SJSA1 (cell line): ENCODE results near the gene RABGAP1L. TPM values are rescaled to one million over a fixed set of nuclear protein-coding genes. Genes with fewer than 3 reads are reported as not detected.
"Not testable (repeated sequence)": the region's sequence is repeated elsewhere in the genome, so short reads cannot be mapped to it uniquely, and the experiment has no call there.

Experiments used
- DNase-seq, 2 experiments: peaks; one replicate each; pipeline ENCODE4 v3.0.0-alpha.2; 2015 to 2020; ENCODE audit warnings: low spot score in 2 of 2, low read depth in 1 of 2
- H3K27ac ChIP-seq: fragments of 250-450 bp; sonication (Bioruptor Pico); 2 replicates; pipeline ENCODE4 v1.5.1; 2020; ENCODE audit warnings: mild to moderate bottlenecking, moderate library complexity
- H3K27me3 ChIP-seq: fragments of 250-450 bp; sonication (Bioruptor Pico); replicated peaks from 2 replicates; pipeline ENCODE4 v1.5.1; 2020; ENCODE audit warnings: mild to moderate bottlenecking, moderate library complexity
- H3K36me3 ChIP-seq: fragments of 250-450 bp; sonication (Bioruptor Pico); 2 replicates; pipeline ENCODE4 v1.5.1; 2020; ENCODE audit warnings: mild to moderate bottlenecking
- H3K4me1 ChIP-seq: fragments of 250-450 bp; sonication (Bioruptor Pico); replicated peaks from 2 replicates; pipeline ENCODE4 v1.6.1; 2021; ENCODE audit warnings: mild to moderate bottlenecking
- H3K4me3 ChIP-seq: fragments of 250-450 bp; sonication (Bioruptor Pico); 2 replicates; pipeline ENCODE4 v1.5.1; 2020; ENCODE audit warnings: mild to moderate bottlenecking
- H3K9me3 ChIP-seq: fragments of 250-450 bp; sonication (Bioruptor Pico); replicated peaks from 2 replicates; pipeline ENCODE4 v1.5.1; 2020; ENCODE audit warnings: mild to moderate bottlenecking
- total RNA-seq: library from RNA; depleted of rRNA; stranded (reverse); fragments of >200 nt; shearing (Covaris generic); gene quantifications from 2 replicates; pipeline ENCODE4 v1.2.3, GENCODE V29; 2014

Gene RABGAP1L
- total RNA-seq, 1 experiment from 2014 or later: 24.6 TPM

- no peaks in the 10 kb centered on the region; the same call in 1 of the 2 replicates for H3K36me3 ChIP-seq
- peaks cover 10% of the 10 kb centered on the region for H3K4me1 ChIP-seq
- H3K9me3 ChIP-seq: no peaks in the 10 kb centered on the region
- no peaks in the 10 kb centered on the region for H3K27me3 ChIP-seq
- DNase-seq: no peak
- H3K4me3 ChIP-seq: no peak overlapping the region
- no peak overlapping the region for H3K27ac ChIP-seq
These were observed 2.5 kb downstream of the RABGAP1L start for GRCh38 chr1:174161813-174162212.

DNA sequence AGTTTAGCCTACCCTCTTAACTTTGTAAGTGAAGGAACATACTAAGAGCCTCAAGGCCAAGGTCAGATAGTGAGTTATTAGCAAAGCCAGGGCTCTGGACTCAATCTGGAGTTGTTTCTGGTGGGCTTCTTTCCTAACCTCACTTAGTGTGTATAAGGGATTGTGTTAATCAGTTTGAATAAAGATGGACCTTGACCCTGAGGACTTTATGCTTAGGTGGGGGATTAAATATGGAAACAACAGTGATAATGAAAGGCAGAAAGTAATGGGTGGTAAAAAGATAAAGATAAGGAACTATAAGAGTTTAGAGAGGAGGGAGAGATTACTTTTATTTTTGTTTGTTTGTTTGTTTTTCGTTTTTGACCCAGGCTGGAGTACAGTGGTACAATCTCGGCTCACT is 5.5 kb downstream of the RABGAP1L start:
- H3K9me3 ChIP-seq: no peaks in the 10 kb centered on the region
- no peak for DNase-seq
- no peak overlapping the region for H3K27ac ChIP-seq
- H3K4me3 ChIP-seq: no peak overlapping the region
- H3K27me3 ChIP-seq: no peaks in the 10 kb centered on the region
- no peaks in the 10 kb centered on the region; the same call in 1 of the 2 replicates for H3K36me3 ChIP-seq
- H3K4me1 ChIP-seq: peaks cover 10% of the 10 kb centered on the region

DNA sequence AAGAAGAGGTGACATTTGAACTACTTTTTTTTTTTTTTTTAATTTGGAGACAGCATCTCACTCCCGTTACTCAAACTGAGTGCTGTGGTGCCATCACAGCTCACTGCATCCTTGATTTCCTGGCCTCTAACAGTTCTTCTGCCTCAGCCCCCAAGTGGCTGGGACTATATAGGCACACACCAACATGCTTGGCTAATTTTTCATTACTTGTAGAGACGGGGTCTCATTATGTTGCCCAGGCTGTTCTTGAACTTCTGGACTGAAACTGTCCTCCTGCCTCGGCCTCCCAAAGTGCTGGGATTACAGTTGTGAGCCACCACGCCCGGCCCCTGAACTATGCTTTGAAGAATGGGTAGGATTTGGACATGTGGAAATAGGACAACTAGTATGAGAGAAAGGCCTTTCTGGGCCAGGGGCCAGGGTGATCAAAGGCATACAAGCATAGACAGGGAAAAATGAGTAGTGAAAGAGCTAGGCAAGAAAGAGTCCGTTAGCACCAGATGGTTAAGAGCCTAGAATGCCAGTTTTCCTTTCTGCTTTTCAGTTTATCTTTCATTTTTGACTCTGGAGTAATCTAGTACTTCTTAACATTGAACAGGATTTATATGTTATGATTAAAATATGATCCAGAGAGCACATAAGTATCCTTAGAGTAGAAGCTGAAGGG is 6.3 kb downstream of the RABGAP1L start:
- Histone ChIP-seq H3K9me3 (no peaks in the 10 kb centered on the region), H3K27me3 (no peaks in the 10 kb centered on the region), H3K36me3 (no peaks in the 10 kb centered on the region), H3K27ac (no peak overlapping the region), H3K4me3 (no peak overlapping the region), H3K4me1 (peaks cover 2% of the 10 kb centered on the region)
- DNase-seq: no peak

DNA sequence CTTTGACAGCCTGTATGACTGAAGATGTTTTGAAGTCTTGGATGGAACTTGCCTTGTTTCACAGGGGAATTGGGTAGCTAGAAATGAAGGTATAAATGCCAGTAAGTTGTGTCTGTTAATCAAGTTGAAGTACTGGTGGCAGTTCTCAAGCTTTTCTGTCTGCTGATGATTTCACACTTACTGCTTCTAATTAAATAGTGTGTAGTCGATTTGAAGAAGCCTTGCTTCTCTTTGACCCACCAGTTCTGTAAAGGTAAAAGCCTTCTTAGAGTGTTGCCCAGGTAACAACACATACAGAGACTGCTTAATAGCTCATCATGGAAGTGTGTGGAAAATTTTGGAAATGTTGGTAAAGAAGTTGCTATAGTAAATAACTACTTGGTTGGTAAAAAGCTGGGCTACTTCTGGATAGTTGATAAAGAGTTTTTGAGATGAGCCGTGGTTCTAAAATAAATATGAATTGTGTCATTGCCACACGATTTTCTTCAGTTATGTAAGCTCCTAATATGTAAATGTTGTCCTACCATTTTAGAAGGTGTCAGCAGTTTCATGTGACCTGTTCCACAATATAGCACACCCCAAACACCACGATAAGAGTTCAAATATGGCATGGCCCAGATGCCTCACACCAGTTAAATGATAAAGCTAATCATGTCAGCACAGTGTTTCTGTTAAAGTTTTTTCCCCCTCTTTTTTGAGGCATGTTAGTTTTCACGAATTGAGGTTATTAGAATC is 7.4 kb downstream of the RABGAP1L start:
- Histone ChIP-seq H3K27me3 (no peaks in the 10 kb centered on the region), H3K4me3 (no peak overlapping the region), H3K4me1 (no peaks in the 10 kb centered on the region), H3K27ac (no peak overlapping the region), H3K9me3 (no peaks in the 10 kb centered on the region), H3K36me3 (no peaks in the 10 kb centered on the region)
- no peak for DNase-seq

DNA sequence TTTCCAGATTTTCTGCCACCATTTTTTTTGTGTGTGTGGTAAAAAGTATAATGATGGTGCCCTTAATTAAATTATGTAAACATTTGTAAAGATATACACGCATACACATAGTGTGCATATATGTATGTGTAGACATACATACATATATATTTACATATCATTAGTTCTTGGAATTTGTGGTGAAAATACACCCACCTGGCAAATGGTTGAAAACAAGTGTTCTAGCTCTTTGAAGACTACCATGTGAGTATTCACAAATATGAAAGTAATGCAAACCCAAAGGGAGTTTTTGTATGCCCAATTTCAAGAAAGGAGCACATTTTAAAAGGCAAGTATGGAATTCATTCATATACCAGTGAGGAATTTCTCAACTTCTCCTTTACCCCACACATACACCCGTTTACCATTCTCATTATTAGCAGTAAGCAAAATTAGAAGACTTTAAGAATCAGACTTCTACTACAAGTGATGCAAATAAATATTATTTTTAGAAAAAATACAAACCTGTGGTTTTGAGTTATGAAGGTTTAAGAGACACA is 8.0 kb downstream of the RABGAP1L start:
- no peaks in the 10 kb centered on the region for H3K4me1 ChIP-seq
- no peaks in the 10 kb centered on the region for H3K27me3 ChIP-seq
- no peaks in the 10 kb centered on the region for H3K36me3 ChIP-seq
- no peak for DNase-seq
- H3K4me3 ChIP-seq: no peak overlapping the region
- H3K27ac ChIP-seq: no peak overlapping the region
- H3K9me3 ChIP-seq: no peaks in the 10 kb centered on the region

DNA sequence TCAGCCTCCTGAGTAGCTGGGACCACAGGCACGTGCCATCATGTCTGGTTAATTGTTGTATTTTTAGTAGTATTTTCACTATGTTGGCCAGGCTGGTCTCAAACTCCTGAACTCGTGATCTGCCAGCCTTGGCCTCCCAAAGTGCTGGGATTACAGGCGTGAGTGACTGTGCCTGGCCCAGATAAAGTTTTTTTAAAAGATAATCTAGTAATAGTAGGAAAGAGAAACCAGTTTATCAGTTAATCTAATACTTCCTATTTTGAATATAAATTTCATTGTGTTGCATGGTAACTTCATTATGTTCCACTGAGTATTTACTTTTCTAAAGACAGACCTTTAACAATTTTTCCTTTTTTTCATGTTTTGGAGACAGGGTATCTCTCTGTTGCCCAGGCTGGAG is 10.0 kb downstream of the RABGAP1L start:
- Histone ChIP-seq H3K4me1 (no peaks in the 10 kb centered on the region), H3K27ac (no peak overlapping the region), H3K36me3 (no peaks in the 10 kb centered on the region), H3K9me3 (no peaks in the 10 kb centered on the region), H3K4me3 (no peak overlapping the region), H3K27me3 (no peaks in the 10 kb centered on the region)
- no peak for DNase-seq

- Histone ChIP-seq H3K4me3 (no peak overlapping the region), H3K9me3 (no peaks in the 10 kb centered on the region), H3K4me1 (no peaks in the 10 kb centered on the region), H3K27me3 (no peaks in the 10 kb centered on the region), H3K36me3 (no peaks in the 10 kb centered on the region), H3K27ac (no peak overlapping the region)
- no peak for DNase-seq
These were observed 11.8 kb downstream of the RABGAP1L start for GRCh38 chr1:174171073-174171472.

GRCh38 chr1:174174461-174175329 is 15.4 kb downstream of the RABGAP1L start:
- Histone ChIP-seq H3K9me3 (no peaks in the 10 kb centered on the region), H3K4me3 (no peak overlapping the region), H3K36me3 (no peaks in the 10 kb centered on the region), H3K27me3 (no peaks in the 10 kb centered on the region), H3K4me1 (no peaks in the 10 kb centered on the region), H3K27ac (no peak overlapping the region)
- no peak for DNase-seq

DNA sequence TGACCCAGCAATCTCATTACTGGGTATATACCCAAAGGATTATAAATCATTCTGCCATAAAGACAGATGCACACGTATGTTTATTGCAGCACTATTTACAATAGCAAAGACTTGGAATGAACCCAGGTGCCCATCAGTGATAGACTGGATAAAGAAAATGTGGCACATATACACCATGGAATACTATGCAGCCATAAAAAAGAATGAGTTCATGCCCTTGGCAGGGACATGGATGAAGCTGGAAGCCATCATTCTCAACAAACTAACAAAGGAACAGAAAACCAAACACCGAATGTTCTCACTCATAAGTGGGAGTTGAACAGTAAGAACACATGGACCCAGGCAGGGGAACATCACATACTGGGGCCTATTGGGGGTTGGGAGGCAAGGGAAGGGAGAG is 19.1 kb downstream of the RABGAP1L start:
- not testable (repeated sequence) for H3K4me3 ChIP-seq, H3K4me1 ChIP-seq

GRCh38 chr1:174189428-174190062 is 30.2 kb downstream of the RABGAP1L start:
- no peaks in the 10 kb centered on the region for H3K36me3 ChIP-seq
- H3K9me3 ChIP-seq: 0 out of 2 replicates have a peak, but pooled peaks cover 2% of the 10 kb centered on the region
- DNase-seq: no peak

More for the DNA sequence above, 19.1 kb downstream of the RABGAP1L start:
- H3K27me3 ChIP-seq, DNase-seq, H3K27ac ChIP-seq, H3K9me3 ChIP-seq, H3K36me3 ChIP-seq: not testable (repeated sequence)

GRCh38 chr1:174190691-174191199 is 31.4 kb downstream of the RABGAP1L start:
- no peak for DNase-seq
- Histone ChIP-seq H3K27ac (no peak overlapping the region), H3K9me3 (0 out of 2 replicates have a peak, but pooled peaks cover 2% of the 10 kb centered on the region), H3K4me3 (no peak overlapping the region), H3K36me3 (no peaks in the 10 kb centered on the region), H3K27me3 (no peaks in the 10 kb centered on the region), H3K4me1 (no peaks in the 10 kb centered on the region; the same call in 1 of the 2 replicates)

More at GRCh38 chr1:174189428-174190062, 30.2 kb downstream of the RABGAP1L start:
- H3K27ac ChIP-seq: no peak overlapping the region
- H3K27me3 ChIP-seq: no peaks in the 10 kb centered on the region
- H3K4me3 ChIP-seq: no peak overlapping the region
- H3K4me1 ChIP-seq: no peaks in the 10 kb centered on the region; the same call in 1 of the 2 replicates

DNA sequence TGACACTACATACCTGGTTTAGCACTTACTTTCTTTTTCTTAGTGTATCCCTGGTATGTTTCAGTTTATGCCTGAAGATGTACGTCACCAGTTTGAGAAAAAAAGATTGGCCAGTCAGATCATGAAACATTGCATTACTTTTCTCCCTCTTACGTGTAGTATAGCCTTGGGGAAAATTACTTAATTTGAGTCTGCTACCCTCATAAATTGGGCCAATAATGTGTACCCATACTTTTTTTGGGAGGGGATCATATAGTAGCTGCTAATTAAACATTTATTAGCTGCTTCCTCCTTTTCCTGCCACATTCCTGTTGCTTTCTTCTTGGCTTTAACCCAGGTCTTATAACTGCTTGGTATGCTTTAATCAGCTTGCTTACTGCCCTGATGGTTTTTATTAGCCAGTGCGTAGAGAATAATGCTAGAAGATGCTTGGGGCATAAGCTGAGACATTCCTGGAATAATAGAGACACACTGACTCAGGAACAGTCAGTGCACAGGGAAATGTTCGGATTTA is 32.1 kb downstream of the RABGAP1L start:
- Histone ChIP-seq H3K36me3 (no peaks in the 10 kb centered on the region), H3K9me3 (0 out of 2 replicates have a peak, but pooled peaks cover 2% of the 10 kb centered on the region), H3K27ac (no peak overlapping the region), H3K4me1 (no peaks in the 10 kb centered on the region; the same call in 1 of the 2 replicates), H3K27me3 (no peaks in the 10 kb centered on the region), H3K4me3 (no peak overlapping the region)
- DNase-seq: peak in 1 of 2 experiments; percentile 2

DNA sequence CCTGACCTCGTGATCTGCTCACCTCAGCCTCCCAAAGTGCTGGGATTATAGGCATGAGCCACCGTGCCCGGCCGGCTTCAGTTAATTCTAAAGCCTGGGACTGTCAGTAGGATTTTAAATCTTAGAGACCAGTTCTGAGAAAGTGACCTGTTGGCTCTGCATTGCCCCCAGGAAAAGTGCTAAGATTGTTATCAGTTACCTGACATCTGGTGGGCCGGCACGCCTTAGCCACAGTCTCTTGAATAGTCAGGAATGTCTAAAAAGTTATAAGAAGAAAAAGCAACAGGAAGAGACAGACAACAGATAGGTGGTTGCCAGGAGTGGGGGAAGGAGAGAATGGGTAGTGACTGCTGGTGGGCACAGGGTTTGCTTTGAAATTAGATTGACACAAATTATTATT is 35.1 kb downstream of the RABGAP1L start:
- DNase-seq: no peak
- Histone ChIP-seq H3K4me1 (no peaks in the 10 kb centered on the region; the same call in 1 of the 2 replicates), H3K36me3 (no peaks in the 10 kb centered on the region), H3K27ac (no peak overlapping the region), H3K27me3 (0 out of 2 replicates have a peak, but pooled peaks cover 3% of the 10 kb centered on the region), H3K4me3 (no peak overlapping the region), H3K9me3 (no peaks in the 10 kb centered on the region)
